B cell (primary cell): ENCODE results near the gene LMNTD2. TPM values are rescaled to one million over a fixed set of nuclear protein-coding genes. Genes with fewer than 3 reads are reported as not detected.

ENCODE experiments used
- ATAC-seq: fragments of 200-7000 bp; cut with Tn5 transposase; one replicate; pipeline ENCODE4 v1.10.0; 2021; ENCODE audit warnings: low read depth, mild to moderate bottlenecking, moderate number of reproducible peaks, moderate library complexity
- CTCF ChIA-PET: fragments of 350-600 bp; sonication (Branson Sonifier 250); formaldehyde crosslinking; loops from one replicate; lab custom pipeline; 2021; ENCODE audit warnings: antibody characterized with exemption, inconsistent platforms; lab: Charles Lee
- POLR2A ChIA-PET: fragments of 350-600 bp; sonication (Branson Sonifier 250); formaldehyde crosslinking; loops from one replicate; lab custom pipeline; 2021; ENCODE audit warnings: antibody characterized with exemption; lab: Charles Lee
- DNase-seq: peaks from one replicate; pipeline ENCODE4 v3.0.0; 2013
- H2AFZ ChIP-seq: 2 replicates; pipeline ENCODE4 v1.6.1; 2012; ENCODE audit warnings: mild to moderate bottlenecking, low read depth, low read length; ENCODE audit not compliant: insufficient read depth, poor library complexity, severe bottlenecking
- H3K27ac ChIP-seq, 2 donors: 1 replicate in 1 of 2; 2 replicates in 1 of 2; pipeline ENCODE4 v1.5.1; 2012 to 2013; ENCODE audit warnings: low read length in 2 of 2, mild to moderate bottlenecking in 2 of 2, moderate library complexity in 1 of 2
- H3K27me3 ChIP-seq, 4 experiments: fragments of 200-600 bp in 1 of 4; sonication (generic) in 1 of 4; replicated peaks in 1 of 4; 1 replicate in 2 of 4; 2 replicates in 2 of 4; pipeline versions ENCODE4 v1.6.1 to v1.7.0; 2013 to 2016; ENCODE audit warnings: low read length in 3 of 4, mild to moderate bottlenecking in 2 of 4, mixed read lengths in 1 of 4, moderate library complexity in 1 of 4; ENCODE audit not compliant: insufficient read depth in 4 of 4, control insufficient read depth in 3 of 4; ENCODE audit errors: control extremely low read depth in 1 of 4
- H3K36me3 ChIP-seq, 2 experiments: replicated peaks in 1 of 2; 1 replicate in 1 of 2; 2 replicates in 1 of 2; pipeline versions ENCODE4 v1.6.1 to v1.7.1; 2013; ENCODE audit warnings: low read length in 1 of 2; ENCODE audit not compliant: insufficient read depth in 2 of 2, control insufficient read depth in 1 of 2; ENCODE audit errors: control extremely low read depth in 1 of 2, extremely low read depth in 1 of 2
- H3K4me1 ChIP-seq, 2 donors: fragments of 200-600 bp in 1 of 2; sonication (generic) in 1 of 2; 1 replicate in 1 of 2; 2 replicates in 1 of 2; pipeline versions ENCODE4 v1.5.1 to v1.6.1; 2013 to 2017; ENCODE audit warnings: low read length in 2 of 2; ENCODE audit not compliant: control insufficient read depth in 2 of 2, insufficient read depth in 2 of 2
- H3K4me2 ChIP-seq: replicated peaks from 2 replicates; pipeline ENCODE3; 2012; ENCODE audit warnings: mild to moderate bottlenecking, low read depth, low read length; ENCODE audit not compliant: poor library complexity, severe bottlenecking
- H3K4me3 ChIP-seq, 5 experiments: fragments of 200-600 bp in 1 of 5; sonication (generic) in 1 of 5; 1 replicate in 3 of 5; 2 replicates in 2 of 5; pipeline versions ENCODE4 v1.5.1 to v1.7.0; 2011 to 2016; ENCODE audit warnings: low read length in 4 of 5, mild to moderate bottlenecking in 4 of 5, low read depth in 2 of 5, control low read depth in 1 of 5, moderate library complexity in 1 of 5; ENCODE audit not compliant: insufficient read depth in 1 of 5; ENCODE audit errors: control extremely low read depth in 1 of 5, extremely low read depth in 1 of 5
- H3K79me2 ChIP-seq: fragments of 200-600 bp; sonication (generic); one replicate; pipeline ENCODE4 v1.6.0; 2016; ENCODE audit warnings: low read length; ENCODE audit not compliant: control insufficient read depth, insufficient read depth
- H3K9ac ChIP-seq: fragments of 200-600 bp; sonication (generic); 2 replicates; pipeline ENCODE4 v1.6.1; 2017; ENCODE audit warnings: mild to moderate bottlenecking, low read length, moderate library complexity
- H3K9me3 ChIP-seq, 3 donors: one replicate each; pipeline versions ENCODE4 v1.6.1 to v1.7.1; 2013; ENCODE audit warnings: low read length in 2 of 3; ENCODE audit not compliant: control insufficient read depth in 2 of 3, insufficient read depth in 1 of 3; ENCODE audit errors: control extremely low read depth in 1 of 3
- H4K20me1 ChIP-seq: 2 replicates; pipeline ENCODE4 v1.6.0; 2012; ENCODE audit warnings: mild to moderate bottlenecking, low read length; ENCODE audit not compliant: insufficient read depth, control insufficient read depth, poor library complexity, severe bottlenecking
- H3K27ac Mint-ChIP-seq: one replicate; pipeline ENCODE4 v1.8.0; 2021; ENCODE audit warnings: mixed read lengths
- H3K27me3 Mint-ChIP-seq: one replicate; pipeline ENCODE4 v1.8.0; 2021; ENCODE audit warnings: mixed read lengths
- H3K4me1 Mint-ChIP-seq: one replicate; pipeline ENCODE4 v1.8.0; 2021; ENCODE audit warnings: mixed read lengths
- H3K4me3 Mint-ChIP-seq: one replicate; pipeline ENCODE4 v1.8.0; 2021; ENCODE audit warnings: mixed read lengths
- H3K9me3 Mint-ChIP-seq: one replicate; pipeline ENCODE4 v1.8.0; 2022; ENCODE audit warnings: mixed read lengths; ENCODE audit not compliant: insufficient read depth
- EZH2 ChIP-seq: IDR thresholded peaks from 2 replicates; pipeline ENCODE4 v1.6.1; 2012; ENCODE audit warnings: borderline replicate concordance, low read depth, mild to moderate bottlenecking, moderate library complexity, low read length; ENCODE audit not compliant: insufficient read depth, poor library complexity, severe bottlenecking
- WGBS: methylation state at CpG from one replicate; pipeline ENCODE4 v1.1.5; 2013; ENCODE audit warnings: missing lambda C conversion rate; ENCODE audit not compliant: insufficient coverage; 5-methylcytosine and 5-hydroxymethylcytosine counted together
- intact Hi-C: fragments of 100-400 bp; cut with micrococcal nuclease; formaldehyde crosslinking; loops from one replicate; pipeline ENCODE4 v1.10.0; 2022
- polyA plus RNA-seq: library from polyadenylated mRNA; depleted of rRNA; stranded (reverse); fragments of >200 nt; gene quantifications from 2 replicates; pipeline ENCODE4 v1.2.3, GENCODE V29; 2012
- total RNA-seq, 2 donors: library from RNA; stranded (reverse); fragments of 120-200 nt in 1 of 2; gene quantifications; 1 replicate in 1 of 2; 2 replicates in 1 of 2; pipeline versions ENCODE4 v1.2.3 to v1.2.4, GENCODE V29; 2013 to 2022
- TF ChIP-seq, protein P1 (sequence below): fragments of 200-600 bp; IDR thresholded peaks from one replicate; pipeline ENCODE4 v1.8.0; 2022; ENCODE audit warnings: antibody characterized with exemption, mild to moderate bottlenecking

The LMNTD2 gene
- total and polyA plus RNA-seq, 2 donors (not counting 1 experiment from before 2014, with no cell fraction given), result 21.4 to 29.6 TPM

DNA sequence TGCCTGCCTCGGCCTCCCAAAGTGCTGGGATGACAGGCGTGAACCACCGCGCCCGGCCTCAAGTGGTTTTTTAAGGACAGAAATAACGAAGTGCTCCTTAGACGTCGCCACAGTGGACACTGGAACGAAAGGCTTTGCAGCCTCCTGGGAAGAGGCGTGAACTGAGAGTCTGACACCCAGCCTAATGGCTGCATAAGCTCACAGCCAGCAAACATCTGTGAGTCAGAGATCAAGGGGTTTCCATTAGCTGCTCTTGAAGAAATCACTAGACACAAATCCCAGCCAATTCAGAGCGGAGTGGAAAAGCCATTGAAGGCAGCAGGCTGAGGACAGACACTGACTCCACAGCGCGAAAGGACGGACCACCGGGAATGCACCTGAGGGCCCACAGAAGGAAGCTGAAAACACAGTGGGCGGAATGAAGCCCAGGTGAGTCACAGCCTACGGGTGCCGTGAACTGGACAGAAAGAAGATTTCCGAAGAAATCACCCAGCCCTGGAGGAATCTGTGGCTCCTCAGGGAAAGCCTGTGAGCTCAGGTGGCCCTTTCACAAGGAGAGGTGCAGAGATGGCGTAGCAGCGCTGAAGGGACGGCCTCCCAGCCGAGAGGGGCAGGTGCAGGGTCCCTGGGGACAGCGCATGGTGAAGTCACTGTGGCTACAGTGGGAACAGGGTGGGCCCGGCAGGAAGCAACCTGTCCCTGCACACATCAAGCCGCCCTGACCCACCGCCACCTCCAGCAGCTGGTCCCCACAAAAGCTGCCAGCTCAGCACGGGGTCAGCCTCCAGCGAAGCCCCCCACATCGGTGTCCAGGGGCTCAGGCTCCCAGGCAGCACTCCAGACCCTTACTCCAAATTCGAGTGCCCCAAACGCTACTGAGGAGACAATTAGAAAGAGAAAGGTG lies 11.6 kb downstream of the LMNTD2 start:
- ATAC-seq (peak; percentile 62), DNase-seq (no peak)
- H4K20me1 ChIP-seq, result peaks cover 4% of the 10 kb centered on the region
- no peaks in the 10 kb centered on the region for H3K79me2 ChIP-seq
- ChIA-PET CTCF (no interaction called here), POLR2A (no interaction called here)
- no peak overlapping the region for H3K9ac ChIP-seq
- H3K27ac ChIP-seq, result no peak overlapping the region
- H3K27me3 ChIP-seq, result peaks cover 0 to 4% (median 2%) of the 10 kb centered on the region in 4 experiments
- intact Hi-C loops, result no loop called here
- peaks cover 0 to 7% of the 10 kb centered on the region in 2 experiments for H3K36me3 ChIP-seq
- H3K9me3 ChIP-seq, result no peaks in the 10 kb centered on the region
- peaks cover 0 to 9% of the 10 kb centered on the region in 2 donors for H3K4me1 ChIP-seq
- Mint-ChIP-seq H3K9me3 (no peaks in the 10 kb centered on the region), H3K4me1 (peaks cover 5% of the 10 kb centered on the region), H3K4me3 (no peak overlapping the region), H3K27me3 (no peaks in the 10 kb centered on the region), H3K27ac (no peak overlapping the region)
- TF ChIP-seq, protein P1, sequence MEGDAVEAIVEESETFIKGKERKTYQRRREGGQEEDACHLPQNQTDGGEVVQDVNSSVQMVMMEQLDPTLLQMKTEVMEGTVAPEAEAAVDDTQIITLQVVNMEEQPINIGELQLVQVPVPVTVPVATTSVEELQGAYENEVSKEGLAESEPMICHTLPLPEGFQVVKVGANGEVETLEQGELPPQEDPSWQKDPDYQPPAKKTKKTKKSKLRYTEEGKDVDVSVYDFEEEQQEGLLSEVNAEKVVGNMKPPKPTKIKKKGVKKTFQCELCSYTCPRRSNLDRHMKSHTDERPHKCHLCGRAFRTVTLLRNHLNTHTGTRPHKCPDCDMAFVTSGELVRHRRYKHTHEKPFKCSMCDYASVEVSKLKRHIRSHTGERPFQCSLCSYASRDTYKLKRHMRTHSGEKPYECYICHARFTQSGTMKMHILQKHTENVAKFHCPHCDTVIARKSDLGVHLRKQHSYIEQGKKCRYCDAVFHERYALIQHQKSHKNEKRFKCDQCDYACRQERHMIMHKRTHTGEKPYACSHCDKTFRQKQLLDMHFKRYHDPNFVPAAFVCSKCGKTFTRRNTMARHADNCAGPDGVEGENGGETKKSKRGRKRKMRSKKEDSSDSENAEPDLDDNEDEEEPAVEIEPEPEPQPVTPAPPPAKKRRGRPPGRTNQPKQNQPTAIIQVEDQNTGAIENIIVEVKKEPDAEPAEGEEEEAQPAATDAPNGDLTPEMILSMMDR, result no peak
- no peak for TF ChIP-seq EZH2
- H2AFZ ChIP-seq, result no peak overlapping the region
- no peak overlapping the region for H3K4me2 ChIP-seq
- no peak overlapping the region for H3K4me3 ChIP-seq
- 80% methylated on average over 32 of the region's 32 CpGs for WGBS

DNA sequence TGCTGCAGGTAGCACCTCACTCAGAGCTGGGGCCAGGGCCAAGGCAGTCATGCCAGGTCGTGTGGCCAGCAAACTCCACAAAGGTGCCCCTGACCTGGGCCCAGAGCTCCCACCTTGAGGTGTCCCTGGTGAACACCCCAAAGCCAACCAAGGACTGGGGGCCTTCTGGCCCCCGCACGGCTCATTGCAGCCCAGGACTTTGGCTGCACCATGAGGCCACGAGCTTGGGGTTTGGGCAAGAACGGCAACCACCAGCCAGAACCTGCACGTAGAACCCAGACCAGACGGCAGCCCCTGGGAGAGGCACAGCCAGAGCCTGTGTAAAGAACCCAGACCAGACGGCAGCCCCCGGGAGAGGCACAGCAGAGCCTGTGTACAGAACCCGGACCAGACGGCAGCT lies 15.4 kb downstream of the LMNTD2 start:
- H3K4me1 ChIP-seq, result peaks cover 0 to 4% of the 10 kb centered on the region in 2 donors
- no peak overlapping the region for H3K4me3 ChIP-seq
- Mint-ChIP-seq H3K27me3 (no peaks in the 10 kb centered on the region), H3K4me3 (no peak overlapping the region), H3K4me1 (peaks cover 2% of the 10 kb centered on the region), H3K27ac (no peak overlapping the region), H3K9me3 (no peaks in the 10 kb centered on the region)
- no peak overlapping the region for H3K4me2 ChIP-seq
- no peak overlapping the region for H3K9ac ChIP-seq
- peaks cover 0 to 6% of the 10 kb centered on the region in 2 experiments for H3K36me3 ChIP-seq
- POLR2A ChIA-PET, result no interaction called here
- no peak overlapping the region for H2AFZ ChIP-seq
- CTCF ChIA-PET, result interaction anchor here (0.6 to 1.2 kb wide), 4 partner anchors 10 to 178 kb away, joined by 3 to 5 read pairs (median 3); partner anchors contain the start of gene HRAS
- H3K9me3 ChIP-seq, result no peaks in the 10 kb centered on the region
- ATAC-seq (no peak), DNase-seq (peak; percentile 14)
- no peak for TF ChIP-seq EZH2
- TF ChIP-seq, protein P1, result no peak
- 94% methylated on average over 11 of the region's 11 CpGs for WGBS
- H3K79me2 ChIP-seq, result peaks cover 10% of the 10 kb centered on the region
- H3K27me3 ChIP-seq, result no peaks in the 10 kb centered on the region
- H3K27ac ChIP-seq, result no peak overlapping the region
- intact Hi-C loops, result no loop called here
- H4K20me1 ChIP-seq, result no peaks in the 10 kb centered on the region
